HCT116 (cell line): ENCODE data around the gene ABHD17C. TPM values are rescaled to one million over a fixed set of nuclear protein-coding genes. Genes with fewer than 3 reads are reported as not detected.

Source experiments
- ATAC-seq: fragments of 200-7000 bp; cut with Tn5 transposase; 2 replicates; pipeline ENCODE4 v1.9.1; 2020; ENCODE audit warnings: mild to moderate bottlenecking, moderate library complexity
- BruUV-seq: library from RNA; stranded (reverse); fragments of 400-500 nt; replicated peaks from 2 replicates; lab custom pipeline; 2021; lab: Mats Ljungman, UMichigan
- CTCF ChIA-PET: fragments of 300-600 bp; sonication (Branson Sonifier 250); formaldehyde crosslinking; loops from one replicate; lab custom pipeline; 2021; ENCODE audit warnings: antibody characterized with exemption; lab: Charles Lee
- POLR2A ChIA-PET: fragments of 300-600, 350-600 bp; sonication (Branson Sonifier 250); formaldehyde crosslinking; loops from one replicate; lab custom pipeline; 2021; ENCODE audit warnings: antibody characterized with exemption; lab: Charles Lee
- RAD21 ChIA-PET, 2 experiments: fragments of 300-600 bp; sonication (Branson Sonifier 250); formaldehyde crosslinking; loops; one replicate each; lab custom pipeline; 2023; ENCODE audit warnings: low total read pairs in 2 of 2; ENCODE audit not compliant: uncharacterized antibody in 2 of 2, unreplicated experiment in 2 of 2, low non-redundant PET in 1 of 2; lab: Charles Lee
- DNase-seq: peaks from one replicate; pipeline ENCODE4 v3.0.0-alpha.2; 2010; ENCODE audit warnings: low read depth, low spot score
- H2AFZ ChIP-seq: fragments of 200-600 bp; shearing (Covaris generic), sonication (generic); 2 replicates; pipeline ENCODE4 v1.6.1; 2017; ENCODE audit warnings: low read depth, mixed run types, mixed read lengths, antibody characterized with exemption, low read length; ENCODE audit not compliant: poor library complexity, severe bottlenecking
- H3K27ac ChIP-seq: 2 replicates; pipeline ENCODE4 v1.5.1; 2012; ENCODE audit warnings: low read depth, low read length
- H3K27me3 ChIP-seq: fragments of 200-600 bp; sonication (generic); 2 replicates; pipeline ENCODE4 v1.6.1; 2016; ENCODE audit warnings: mixed run types, low read length, mixed read lengths; ENCODE audit not compliant: insufficient read depth
- H3K36me3 ChIP-seq, 2 experiments: fragments of 200-500 bp in 1 of 2; fragments of 200-600 bp in 1 of 2; sonication (Bioruptor generic) in 1 of 2; sonication (generic) in 1 of 2; 2 replicates each; pipeline versions ENCODE4 v1.5.1 to v1.6.1; 2014 to 2016; ENCODE audit warnings: low read length in 2 of 2, inconsistent platforms in 1 of 2, mixed read lengths in 1 of 2, mixed run types in 1 of 2; ENCODE audit not compliant: insufficient read depth in 2 of 2, control insufficient read depth in 1 of 2
- H3K4me1 ChIP-seq, 2 experiments: fragments of 200-600 bp in 1 of 2; sonication (generic) in 1 of 2; 2 replicates each; pipeline versions ENCODE4 v1.5.1 to v1.6.1; 2012 to 2017; ENCODE audit warnings: low read length in 2 of 2, inconsistent platforms in 1 of 2, mild to moderate bottlenecking in 1 of 2, mixed read lengths in 1 of 2, mixed run types in 1 of 2, moderate library complexity in 1 of 2; ENCODE audit not compliant: insufficient read depth in 2 of 2, control insufficient read depth in 1 of 2
- H3K4me2 ChIP-seq: fragments of 200-600 bp; sonication (generic); 2 replicates; pipeline ENCODE4 v1.6.1; 2017; ENCODE audit warnings: mixed run types, low read length, mixed read lengths
- H3K4me3 ChIP-seq, 2 experiments: fragments of 200-600 bp in 1 of 2; sonication (generic) in 1 of 2; replicated peaks in 1 of 2; 2 replicates each; pipeline ENCODE4 v1.5.1; 2011 to 2016; ENCODE audit warnings: low read length in 2 of 2, control low read depth in 1 of 2, low read depth in 1 of 2, mild to moderate bottlenecking in 1 of 2, mixed read lengths in 1 of 2, mixed run types in 1 of 2
- H3K79me2 ChIP-seq: fragments of 200-600 bp; sonication (generic); 2 replicates; pipeline ENCODE4 v1.6.1; 2017; ENCODE audit warnings: mild to moderate bottlenecking, mixed run types, low read length, moderate library complexity, mixed read lengths; ENCODE audit not compliant: insufficient read depth
- H3K9ac ChIP-seq: fragments of 200-600 bp; sonication (generic); 2 replicates; pipeline ENCODE4 v1.6.1; 2016; ENCODE audit warnings: low read length, mixed read lengths
- H3K9me2 ChIP-seq: fragments of 200-600 bp; sonication (generic), shearing (Covaris generic); 2 replicates; pipeline ENCODE4 v1.6.1; 2017; ENCODE audit warnings: mixed run types, mild to moderate bottlenecking, moderate library complexity; ENCODE audit not compliant: insufficient read depth
- H3K9me3 ChIP-seq, 2 experiments: fragments of 200-500 bp in 1 of 2; fragments of 200-600 bp in 1 of 2; sonication (Bioruptor generic) in 1 of 2; sonication (generic) in 1 of 2; 2 replicates each; pipeline ENCODE4 v1.6.1; 2014 to 2017; ENCODE audit warnings: low read length in 2 of 2, mixed read lengths in 2 of 2, inconsistent platforms in 1 of 2, low read depth in 1 of 2, mild to moderate bottlenecking in 1 of 2, mixed run types in 1 of 2, moderate library complexity in 1 of 2; ENCODE audit not compliant: control insufficient read depth in 1 of 2, insufficient read depth in 1 of 2
- H4K20me1 ChIP-seq: fragments of 200-600 bp; sonication (generic), shearing (Covaris generic); 2 replicates; pipeline ENCODE4 v1.6.1; 2017; ENCODE audit warnings: mixed run types, mild to moderate bottlenecking, moderate library complexity; ENCODE audit not compliant: insufficient read depth
- CEBPB ChIP-seq: IDR thresholded peaks from 2 replicates; pipeline ENCODE4 v1.6.1; 2012; ENCODE audit warnings: low read depth
- ELF1 ChIP-seq: IDR thresholded peaks from 2 replicates; pipeline ENCODE4 v1.6.1; 2012; ENCODE audit warnings: low read depth, borderline replicate concordance
- EZH2 ChIP-seq: fragments of 200-600 bp; sonication (generic); IDR thresholded peaks from 2 replicates; pipeline ENCODE4 v1.6.1; 2017; ENCODE audit warnings: antibody characterized with exemption, mixed run types
- FOSL1 ChIP-seq: IDR thresholded peaks from 2 replicates; pipeline ENCODE4 v1.6.1; 2012; ENCODE audit warnings: low read depth
- JUND ChIP-seq: IDR thresholded peaks from 2 replicates; pipeline ENCODE4 v1.6.1; 2012
- RAD21 ChIP-seq: IDR thresholded peaks from 2 replicates; pipeline ENCODE4 v1.6.1; 2012; ENCODE audit warnings: low read depth, mild to moderate bottlenecking
- SP1 ChIP-seq: IDR thresholded peaks from 2 replicates; pipeline ENCODE4 v1.6.1; 2012; ENCODE audit warnings: low read depth
- SRF ChIP-seq: IDR thresholded peaks from 2 replicates; pipeline ENCODE4 v1.6.1; 2012; ENCODE audit warnings: low read depth
- YY1 ChIP-seq: IDR thresholded peaks from 2 replicates; pipeline ENCODE4 v1.6.1; 2011; ENCODE audit warnings: low read length, low read depth, moderate library complexity, mild to moderate bottlenecking; ENCODE audit not compliant: insufficient replicate concordance; ENCODE audit errors: extremely low read depth
- ZFX ChIP-seq: fragments of 450-650 bp; IDR thresholded peaks from 2 replicates; pipeline ENCODE4 v1.6.1; 2017
- ZNF274 ChIP-seq: fragments of 200-500 bp; sonication (Bioruptor generic); IDR thresholded peaks from 2 replicates; pipeline ENCODE4 v1.6.1; 2014; ENCODE audit warnings: mild to moderate bottlenecking, low read depth, low read length, inconsistent platforms
- intact Hi-C: fragments of 100-400 bp; cut with micrococcal nuclease; formaldehyde crosslinking; loops from 2 replicates; pipeline ENCODE4 v1.10.0; 2022
- total RNA-seq: library from RNA; stranded (reverse); gene quantifications from one replicate; pipeline ENCODE4 v1.2.1, GENCODE V29; 2021; ENCODE audit not compliant: unreplicated experiment
- TF ChIP-seq, protein P1 (sequence below), 3 experiments: fragments of 200-600 bp in 1 of 3; sonication (generic) in 1 of 3; IDR thresholded peaks in 2 of 3; conservative IDR thresholded peaks in 1 of 3; 2 replicates each; pipeline ENCODE4 v1.5.1; 2012 to 2017; ENCODE audit warnings: low read depth in 2 of 3, low read length in 2 of 3, antibody characterized with exemption in 1 of 3, borderline replicate concordance in 1 of 3, control low read depth in 1 of 3, mild to moderate bottlenecking in 1 of 3, mixed read lengths in 1 of 3, mixed run types in 1 of 3, moderate library complexity in 1 of 3; ENCODE audit not compliant: insufficient read depth in 1 of 3
- TF ChIP-seq, protein P2 (sequence below): IDR thresholded peaks from 2 replicates; pipeline ENCODE4 v1.6.1; 2012
- TF ChIP-seq, protein P3 (sequence below): IDR thresholded peaks from 2 replicates; pipeline ENCODE4 v1.6.1; 2011; ENCODE audit warnings: mild to moderate bottlenecking, low read length, moderate library complexity; ENCODE audit not compliant: insufficient replicate concordance; ENCODE audit errors: extremely low read depth
- TF ChIP-seq, protein P4 (sequence below): IDR thresholded peaks from 2 replicates; pipeline ENCODE4 v1.6.1; 2012
- TF ChIP-seq, protein P5 (sequence below): IDR thresholded peaks from 2 replicates; pipeline ENCODE4 v1.6.1; 2012; ENCODE audit warnings: low read depth

Gene ABHD17C
- total RNA-seq, 1 experiment from 2014 or later, result 27.9 TPM

DNA sequence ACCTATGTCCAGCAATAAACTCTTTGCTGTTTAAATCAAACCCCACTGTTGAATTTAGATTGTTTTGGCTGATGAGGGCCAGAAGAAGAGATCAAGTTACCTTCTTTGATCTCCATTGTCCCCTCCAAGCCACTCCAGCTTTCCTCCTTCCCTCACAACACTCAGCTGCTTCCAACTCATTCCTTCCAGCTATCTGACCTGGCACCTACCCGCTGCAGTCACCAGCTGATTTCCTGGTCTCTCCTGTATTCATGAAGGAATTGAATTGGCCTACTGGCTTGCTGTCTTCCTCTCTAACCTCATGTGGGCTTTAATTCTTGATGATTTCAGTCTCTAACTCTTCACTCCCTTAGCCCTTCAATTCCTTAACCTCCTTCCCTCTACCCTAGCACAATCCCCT, 40.8 kb upstream of the ABHD17C start:
- Histone ChIP-seq H3K9ac (no peak overlapping the region), H3K27ac (no peak overlapping the region), H4K20me1 (no peaks in the 10 kb centered on the region), H3K4me1 (no peaks in the 10 kb centered on the region; a peak in 1 of 4 replicates), H3K9me2 (no peaks in the 10 kb centered on the region), H3K79me2 (no peaks in the 10 kb centered on the region), H3K4me3 (no peak overlapping the region), H3K4me2 (no peak overlapping the region), H3K27me3 (no peaks in the 10 kb centered on the region), H3K9me3 (peaks cover 0 to 16% of the 10 kb centered on the region in 2 experiments; a peak in 2 of 4 replicates), H2AFZ (no peak overlapping the region), H3K36me3 (no peaks in the 10 kb centered on the region)
- DNase-seq (no peak), ATAC-seq (no peak)
- no TSS peak for BruUV-seq
- intact Hi-C loops, result no loop called here
- RAD21 ChIA-PET, result no interaction called here
- CTCF ChIA-PET, result no interaction called here
- TF ChIP-seq, protein P1, sequence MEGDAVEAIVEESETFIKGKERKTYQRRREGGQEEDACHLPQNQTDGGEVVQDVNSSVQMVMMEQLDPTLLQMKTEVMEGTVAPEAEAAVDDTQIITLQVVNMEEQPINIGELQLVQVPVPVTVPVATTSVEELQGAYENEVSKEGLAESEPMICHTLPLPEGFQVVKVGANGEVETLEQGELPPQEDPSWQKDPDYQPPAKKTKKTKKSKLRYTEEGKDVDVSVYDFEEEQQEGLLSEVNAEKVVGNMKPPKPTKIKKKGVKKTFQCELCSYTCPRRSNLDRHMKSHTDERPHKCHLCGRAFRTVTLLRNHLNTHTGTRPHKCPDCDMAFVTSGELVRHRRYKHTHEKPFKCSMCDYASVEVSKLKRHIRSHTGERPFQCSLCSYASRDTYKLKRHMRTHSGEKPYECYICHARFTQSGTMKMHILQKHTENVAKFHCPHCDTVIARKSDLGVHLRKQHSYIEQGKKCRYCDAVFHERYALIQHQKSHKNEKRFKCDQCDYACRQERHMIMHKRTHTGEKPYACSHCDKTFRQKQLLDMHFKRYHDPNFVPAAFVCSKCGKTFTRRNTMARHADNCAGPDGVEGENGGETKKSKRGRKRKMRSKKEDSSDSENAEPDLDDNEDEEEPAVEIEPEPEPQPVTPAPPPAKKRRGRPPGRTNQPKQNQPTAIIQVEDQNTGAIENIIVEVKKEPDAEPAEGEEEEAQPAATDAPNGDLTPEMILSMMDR (IDR thresholded peaks at IDR 0.05 in 2 of 3, conservative IDR thresholded peaks at IDR 0.05 in 1 of 3; ENCODE audit: borderline replicate concordance in 1 of 3, insufficient read depth in 1 of 3, low read depth in 2 of 3, low read length in 2 of 3), result no peak
- no peak for TF ChIP-seq SRF
- TF ChIP-seq RAD21, result no peak
- no peak for TF ChIP-seq ZNF274
- TF ChIP-seq, protein P2, sequence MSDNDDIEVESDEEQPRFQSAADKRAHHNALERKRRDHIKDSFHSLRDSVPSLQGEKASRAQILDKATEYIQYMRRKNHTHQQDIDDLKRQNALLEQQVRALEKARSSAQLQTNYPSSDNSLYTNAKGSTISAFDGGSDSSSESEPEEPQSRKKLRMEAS, result no peak
- TF ChIP-seq ELF1, result no peak
- TF ChIP-seq YY1, result no peak
- TF ChIP-seq EZH2, result no peak
- no peak for TF ChIP-seq CEBPB
- TF ChIP-seq SP1, result no peak
- TF ChIP-seq, protein P3, sequence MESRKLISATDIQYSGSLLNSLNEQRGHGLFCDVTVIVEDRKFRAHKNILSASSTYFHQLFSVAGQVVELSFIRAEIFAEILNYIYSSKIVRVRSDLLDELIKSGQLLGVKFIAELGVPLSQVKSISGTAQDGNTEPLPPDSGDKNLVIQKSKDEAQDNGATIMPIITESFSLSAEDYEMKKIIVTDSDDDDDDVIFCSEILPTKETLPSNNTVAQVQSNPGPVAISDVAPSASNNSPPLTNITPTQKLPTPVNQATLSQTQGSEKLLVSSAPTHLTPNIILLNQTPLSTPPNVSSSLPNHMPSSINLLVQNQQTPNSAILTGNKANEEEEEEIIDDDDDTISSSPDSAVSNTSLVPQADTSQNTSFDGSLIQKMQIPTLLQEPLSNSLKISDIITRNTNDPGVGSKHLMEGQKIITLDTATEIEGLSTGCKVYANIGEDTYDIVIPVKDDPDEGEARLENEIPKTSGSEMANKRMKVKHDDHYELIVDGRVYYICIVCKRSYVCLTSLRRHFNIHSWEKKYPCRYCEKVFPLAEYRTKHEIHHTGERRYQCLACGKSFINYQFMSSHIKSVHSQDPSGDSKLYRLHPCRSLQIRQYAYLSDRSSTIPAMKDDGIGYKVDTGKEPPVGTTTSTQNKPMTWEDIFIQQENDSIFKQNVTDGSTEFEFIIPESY, result no peak
- TF ChIP-seq, protein P4, sequence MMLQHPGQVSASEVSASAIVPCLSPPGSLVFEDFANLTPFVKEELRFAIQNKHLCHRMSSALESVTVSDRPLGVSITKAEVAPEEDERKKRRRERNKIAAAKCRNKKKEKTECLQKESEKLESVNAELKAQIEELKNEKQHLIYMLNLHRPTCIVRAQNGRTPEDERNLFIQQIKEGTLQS, result no peak
- TF ChIP-seq, protein P5, sequence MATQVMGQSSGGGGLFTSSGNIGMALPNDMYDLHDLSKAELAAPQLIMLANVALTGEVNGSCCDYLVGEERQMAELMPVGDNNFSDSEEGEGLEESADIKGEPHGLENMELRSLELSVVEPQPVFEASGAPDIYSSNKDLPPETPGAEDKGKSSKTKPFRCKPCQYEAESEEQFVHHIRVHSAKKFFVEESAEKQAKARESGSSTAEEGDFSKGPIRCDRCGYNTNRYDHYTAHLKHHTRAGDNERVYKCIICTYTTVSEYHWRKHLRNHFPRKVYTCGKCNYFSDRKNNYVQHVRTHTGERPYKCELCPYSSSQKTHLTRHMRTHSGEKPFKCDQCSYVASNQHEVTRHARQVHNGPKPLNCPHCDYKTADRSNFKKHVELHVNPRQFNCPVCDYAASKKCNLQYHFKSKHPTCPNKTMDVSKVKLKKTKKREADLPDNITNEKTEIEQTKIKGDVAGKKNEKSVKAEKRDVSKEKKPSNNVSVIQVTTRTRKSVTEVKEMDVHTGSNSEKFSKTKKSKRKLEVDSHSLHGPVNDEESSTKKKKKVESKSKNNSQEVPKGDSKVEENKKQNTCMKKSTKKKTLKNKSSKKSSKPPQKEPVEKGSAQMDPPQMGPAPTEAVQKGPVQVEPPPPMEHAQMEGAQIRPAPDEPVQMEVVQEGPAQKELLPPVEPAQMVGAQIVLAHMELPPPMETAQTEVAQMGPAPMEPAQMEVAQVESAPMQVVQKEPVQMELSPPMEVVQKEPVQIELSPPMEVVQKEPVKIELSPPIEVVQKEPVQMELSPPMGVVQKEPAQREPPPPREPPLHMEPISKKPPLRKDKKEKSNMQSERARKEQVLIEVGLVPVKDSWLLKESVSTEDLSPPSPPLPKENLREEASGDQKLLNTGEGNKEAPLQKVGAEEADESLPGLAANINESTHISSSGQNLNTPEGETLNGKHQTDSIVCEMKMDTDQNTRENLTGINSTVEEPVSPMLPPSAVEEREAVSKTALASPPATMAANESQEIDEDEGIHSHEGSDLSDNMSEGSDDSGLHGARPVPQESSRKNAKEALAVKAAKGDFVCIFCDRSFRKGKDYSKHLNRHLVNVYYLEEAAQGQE, result no peak
- TF ChIP-seq FOSL1, result no peak
- TF ChIP-seq JUND, result no peak
- TF ChIP-seq ZFX, result no peak
- POLR2A ChIA-PET, result no interaction called here
